ENCODE data around the gene VPS52.
"Not testable (repeated sequence)": the region's sequence is repeated elsewhere in the genome, so short reads cannot be mapped to it uniquely, and the experiment has no call there.

- not testable (repeated sequence) for TF ChIP-seq CTCF, POLR2A (IDR thresholded peaks at IDR 0.05)
These were observed 45.1 kb downstream of the VPS52 start for GRCh38 chr6:33226503-33227120.
